Osteocyte (in vitro differentiated cells): ENCODE measurements around the gene SSBP3. TPM values are rescaled to one million over a fixed set of nuclear protein-coding genes. Genes with fewer than 3 reads are reported as not detected.

Source experiments
- DNase-seq: peaks from one replicate; pipeline ENCODE4 v3.0.0; 2021; ENCODE audit warnings: mixed read lengths; ENCODE audit not compliant: unreplicated experiment; ENCODE audit errors: extremely low spot score
- H3K27ac Mint-ChIP-seq: one replicate; pipeline ENCODE4 v1.8.0; 2021; ENCODE audit warnings: mild to moderate bottlenecking, mixed read lengths; ENCODE audit not compliant: unreplicated experiment
- H3K27me3 Mint-ChIP-seq: one replicate; pipeline ENCODE4 v1.8.0; 2021; ENCODE audit warnings: mixed read lengths; ENCODE audit not compliant: unreplicated experiment
- H3K36me3 Mint-ChIP-seq: one replicate; pipeline ENCODE4 v1.8.0; 2021; ENCODE audit warnings: mixed read lengths; ENCODE audit not compliant: unreplicated experiment
- H3K4me1 Mint-ChIP-seq: one replicate; pipeline ENCODE4 v1.8.0; 2021; ENCODE audit warnings: mixed read lengths; ENCODE audit not compliant: unreplicated experiment
- H3K4me3 Mint-ChIP-seq: one replicate; pipeline ENCODE4 v1.8.0; 2021; ENCODE audit warnings: mild to moderate bottlenecking, moderate library complexity, mixed read lengths; ENCODE audit not compliant: unreplicated experiment
- H3K9me3 Mint-ChIP-seq: one replicate; pipeline ENCODE4 v1.8.0; 2021; ENCODE audit warnings: mixed read lengths; ENCODE audit not compliant: unreplicated experiment
- total RNA-seq: library from RNA; stranded (reverse); gene quantifications from 2 replicates; pipeline ENCODE4 v1.2.1, GENCODE V29; 2021
- TF ChIP-seq, protein P1 (sequence below): fragments of 200-600 bp; sonication (generic); IDR thresholded peaks from 2 replicates; pipeline ENCODE4 v1.5.0; 2021; ENCODE audit warnings: antibody characterized with exemption, mild to moderate bottlenecking, moderate library complexity

The SSBP3 gene
- total RNA-seq, 1 donor from 2014 or later = 56.4 TPM

DNA sequence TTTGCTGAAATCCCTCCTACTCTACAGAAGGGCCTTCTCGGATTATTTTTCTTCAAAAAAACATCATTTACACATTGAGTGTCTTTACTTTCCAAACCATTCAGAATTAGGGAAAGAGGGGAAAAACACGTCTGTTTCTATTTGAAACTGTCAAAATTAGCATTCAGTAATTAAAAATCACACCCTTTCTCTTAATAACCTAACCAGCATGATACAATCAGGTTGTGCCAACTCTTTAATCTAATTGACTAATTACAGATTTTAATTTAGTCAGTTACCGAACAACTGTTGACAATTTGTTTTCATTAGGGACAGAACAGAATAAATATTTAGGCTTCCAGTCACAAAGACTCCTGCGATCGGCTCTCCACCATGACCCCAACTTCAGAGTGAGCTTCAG is 18.8 kb downstream of the SSBP3 start:
- Mint-ChIP-seq H3K36me3 (peaks cover 40% of the 10 kb centered on the region), H3K4me3 (no peak overlapping the region), H3K27me3 (no peaks in the 10 kb centered on the region), H3K27ac (no peak overlapping the region), H3K4me1 (peaks cover 2% of the 10 kb centered on the region), H3K9me3 (no peaks in the 10 kb centered on the region)
- TF ChIP-seq, protein P1, sequence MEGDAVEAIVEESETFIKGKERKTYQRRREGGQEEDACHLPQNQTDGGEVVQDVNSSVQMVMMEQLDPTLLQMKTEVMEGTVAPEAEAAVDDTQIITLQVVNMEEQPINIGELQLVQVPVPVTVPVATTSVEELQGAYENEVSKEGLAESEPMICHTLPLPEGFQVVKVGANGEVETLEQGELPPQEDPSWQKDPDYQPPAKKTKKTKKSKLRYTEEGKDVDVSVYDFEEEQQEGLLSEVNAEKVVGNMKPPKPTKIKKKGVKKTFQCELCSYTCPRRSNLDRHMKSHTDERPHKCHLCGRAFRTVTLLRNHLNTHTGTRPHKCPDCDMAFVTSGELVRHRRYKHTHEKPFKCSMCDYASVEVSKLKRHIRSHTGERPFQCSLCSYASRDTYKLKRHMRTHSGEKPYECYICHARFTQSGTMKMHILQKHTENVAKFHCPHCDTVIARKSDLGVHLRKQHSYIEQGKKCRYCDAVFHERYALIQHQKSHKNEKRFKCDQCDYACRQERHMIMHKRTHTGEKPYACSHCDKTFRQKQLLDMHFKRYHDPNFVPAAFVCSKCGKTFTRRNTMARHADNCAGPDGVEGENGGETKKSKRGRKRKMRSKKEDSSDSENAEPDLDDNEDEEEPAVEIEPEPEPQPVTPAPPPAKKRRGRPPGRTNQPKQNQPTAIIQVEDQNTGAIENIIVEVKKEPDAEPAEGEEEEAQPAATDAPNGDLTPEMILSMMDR = no peak
- no peak for DNase-seq

DNA sequence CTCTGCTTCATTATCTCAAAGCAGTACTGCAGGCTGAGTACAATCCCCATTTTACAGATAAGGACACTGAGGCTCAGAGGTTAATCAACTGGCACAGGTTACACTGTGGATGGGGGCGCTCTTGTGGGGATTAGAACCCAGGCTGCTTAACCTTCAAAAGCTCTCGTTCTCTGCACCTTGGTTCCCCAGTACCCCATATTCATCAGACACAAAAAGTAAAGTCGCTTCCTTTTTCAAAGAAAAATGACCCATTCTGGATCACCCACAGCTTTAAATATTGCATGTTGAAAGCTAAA is 20.5 kb downstream of the SSBP3 start:
- no peak for DNase-seq
- Mint-ChIP-seq H3K9me3 (no peaks in the 10 kb centered on the region), H3K4me1 (peaks cover 2% of the 10 kb centered on the region), H3K4me3 (no peak overlapping the region), H3K27ac (no peak overlapping the region), H3K36me3 (peaks cover 37% of the 10 kb centered on the region), H3K27me3 (no peaks in the 10 kb centered on the region)
- TF ChIP-seq, protein P1 = no peak

DNA sequence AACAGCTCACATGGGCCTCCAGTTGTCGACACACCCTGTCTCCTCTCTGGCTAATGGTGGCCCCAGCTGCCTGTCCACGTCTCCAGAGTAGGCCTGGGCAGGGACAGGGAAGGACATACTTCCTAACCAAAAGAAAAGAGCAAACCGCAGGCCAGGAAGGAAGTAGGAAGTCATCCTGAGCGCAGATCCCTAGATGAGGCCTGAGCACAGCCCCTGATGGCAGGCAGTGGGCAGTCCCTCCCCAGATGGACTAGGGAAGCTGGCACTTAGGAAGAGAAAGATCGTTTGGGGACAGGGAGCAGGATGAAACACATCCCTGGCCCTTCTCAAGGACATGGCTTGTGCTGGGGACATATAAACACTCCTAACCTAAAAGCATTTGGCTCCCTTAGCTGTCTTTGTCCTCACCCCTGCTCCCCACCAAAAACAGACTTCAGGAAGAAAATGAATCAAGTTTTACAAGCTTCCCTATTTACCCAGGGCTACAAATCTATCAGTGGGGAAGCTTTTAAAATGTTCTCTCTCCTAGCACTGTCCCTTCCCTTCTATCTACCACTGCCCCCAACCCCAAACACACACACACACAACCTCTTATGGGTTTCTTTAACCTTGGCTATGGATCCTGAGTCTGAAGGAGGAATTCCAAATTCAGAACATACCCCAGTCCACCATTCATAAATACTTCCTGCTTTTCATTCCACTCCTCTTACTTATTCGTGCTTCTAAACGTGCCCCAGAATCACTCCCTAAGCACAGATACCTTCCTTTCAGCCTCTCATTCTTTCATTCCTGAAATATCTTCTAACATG is 21.1 kb downstream of the SSBP3 start:
- Mint-ChIP-seq H3K4me3 (no peak overlapping the region), H3K27me3 (no peaks in the 10 kb centered on the region), H3K9me3 (no peaks in the 10 kb centered on the region), H3K36me3 (peaks cover 36% of the 10 kb centered on the region), H3K4me1 (peaks cover 4% of the 10 kb centered on the region), H3K27ac (no peak overlapping the region)
- TF ChIP-seq, protein P1 = no peak
- no peak for DNase-seq

GRCh38 chr1:54384471-54384870 is 21.7 kb downstream of the SSBP3 start:
- no peaks in the 10 kb centered on the region for H3K27me3 Mint-ChIP-seq
- H3K4me1 Mint-ChIP-seq = peaks cover 4% of the 10 kb centered on the region
- TF ChIP-seq, protein P1 = no peak
- H3K4me3 Mint-ChIP-seq = no peak overlapping the region
- no peak for DNase-seq
- H3K9me3 Mint-ChIP-seq = no peaks in the 10 kb centered on the region
- peaks cover 34% of the 10 kb centered on the region for H3K36me3 Mint-ChIP-seq
- no peak overlapping the region for H3K27ac Mint-ChIP-seq

DNA sequence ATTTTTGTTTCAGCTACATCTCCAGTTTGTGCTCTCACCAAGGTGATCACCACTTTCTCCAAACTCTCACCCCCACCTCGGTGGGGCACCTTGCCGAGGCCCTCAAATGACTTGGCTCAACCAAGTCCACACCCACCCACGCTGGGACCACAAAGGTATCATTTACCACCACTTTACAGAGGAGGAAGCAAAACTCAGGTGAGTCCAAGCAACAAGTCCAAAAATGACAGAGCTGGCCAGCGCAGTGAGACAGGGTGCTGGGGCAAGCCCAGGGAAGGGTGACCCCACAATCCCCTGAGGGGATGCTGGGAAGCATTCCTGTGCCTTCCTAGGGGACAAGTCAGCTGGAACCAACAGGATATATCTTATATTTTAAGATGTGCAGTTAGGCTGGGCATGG is 24.7 kb downstream of the SSBP3 start:
- no peak for DNase-seq
- Mint-ChIP-seq H3K4me3 (no peak overlapping the region), H3K4me1 (peaks cover 18% of the 10 kb centered on the region), H3K9me3 (no peaks in the 10 kb centered on the region), H3K27me3 (no peaks in the 10 kb centered on the region), H3K27ac (no peak overlapping the region), H3K36me3 (peaks cover 27% of the 10 kb centered on the region)
- TF ChIP-seq, protein P1 = no peak
